Cardiac fibroblast (primary cell): Measurements from ENCODE around the gene CFAP46.

Experiments
- DNase-seq, 2 donors: peaks; one replicate each; pipeline versions ENCODE4 v3.0.0 to v3.0.0-alpha.2; 2010; ENCODE audit warnings: low read depth in 2 of 2
- H3K4me3 ChIP-seq, 2 donors: replicated peaks in 1 of 2; 1 replicate in 1 of 2; 2 replicates in 1 of 2; pipeline ENCODE4 v1.5.1; 2011; ENCODE audit warnings: low read depth in 2 of 2, low read length in 2 of 2, mild to moderate bottlenecking in 2 of 2, moderate library complexity in 1 of 2
- CTCF ChIP-seq: IDR thresholded peaks from one replicate; pipeline ENCODE4 v1.5.1; 2011; ENCODE audit warnings: low read depth, mild to moderate bottlenecking, low read length, inconsistent platforms

Gene CFAP46

GRCh38 chr10:132839061-132839460 lies 103.3 kb downstream of the CFAP46 start:
- TF ChIP-seq CTCF = no peak

GRCh38 chr10:132838346-132838970 lies 103.9 kb downstream of the CFAP46 start:
- no peak overlapping the region for H3K4me3 ChIP-seq
- no peak for DNase-seq
- TF ChIP-seq CTCF = no peak

More at GRCh38 chr10:132839061-132839460, 103.3 kb downstream of the CFAP46 start:
- H3K4me3 ChIP-seq = no peak overlapping the region
- DNase-seq = no peak

- H3K4me3 ChIP-seq = no peak overlapping the region
- DNase-seq = no peak
- no peak for TF ChIP-seq CTCF
Observed at GRCh38 chr10:132837905-132838304, 104.5 kb downstream of the CFAP46 start.

- no peak overlapping the region for H3K4me3 ChIP-seq
- TF ChIP-seq CTCF = peak; percentile 88
- DNase-seq = peak; percentile 31 to 43
Observed at GRCh38 chr10:132836832-132837540, 105.4 kb downstream of the CFAP46 start.

GRCh38 chr10:132836248-132836831 lies 106.0 kb downstream of the CFAP46 start:
- peak; percentile 1 for TF ChIP-seq CTCF
- no peak overlapping the region for H3K4me3 ChIP-seq
- DNase-seq = no peak

- DNase-seq = no peak
- TF ChIP-seq CTCF = no peak
- H3K4me3 ChIP-seq = no peak overlapping the region
Observed at GRCh38 chr10:132835848-132836233, 106.5 kb downstream of the CFAP46 start.
